ENCODE measurements around the gene DUSP9.

Gene DUSP9

DNA sequence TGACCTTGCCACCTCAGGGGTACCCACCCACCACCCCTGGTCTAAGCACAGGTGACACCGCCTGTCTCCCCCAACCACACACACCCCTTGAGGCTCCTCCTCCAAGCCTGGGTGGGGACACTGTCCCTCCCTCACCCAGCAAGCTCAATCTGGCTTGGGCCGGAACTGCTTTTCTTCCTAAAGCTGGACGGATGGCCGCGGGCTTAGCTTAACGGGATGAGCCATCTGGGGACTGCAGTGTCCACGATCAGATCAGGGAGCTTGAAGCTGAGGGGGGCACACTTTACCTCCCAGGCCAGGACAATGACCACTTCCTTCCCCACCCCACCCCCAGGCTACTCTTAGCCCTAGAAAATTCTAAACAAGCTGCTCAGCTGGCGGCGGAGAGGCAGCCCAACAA is 39.7 kb downstream of the DUSP9 start:
- no peak overlapping the region for H3K27ac ChIP-seq
- TF ChIP-seq, protein P1, sequence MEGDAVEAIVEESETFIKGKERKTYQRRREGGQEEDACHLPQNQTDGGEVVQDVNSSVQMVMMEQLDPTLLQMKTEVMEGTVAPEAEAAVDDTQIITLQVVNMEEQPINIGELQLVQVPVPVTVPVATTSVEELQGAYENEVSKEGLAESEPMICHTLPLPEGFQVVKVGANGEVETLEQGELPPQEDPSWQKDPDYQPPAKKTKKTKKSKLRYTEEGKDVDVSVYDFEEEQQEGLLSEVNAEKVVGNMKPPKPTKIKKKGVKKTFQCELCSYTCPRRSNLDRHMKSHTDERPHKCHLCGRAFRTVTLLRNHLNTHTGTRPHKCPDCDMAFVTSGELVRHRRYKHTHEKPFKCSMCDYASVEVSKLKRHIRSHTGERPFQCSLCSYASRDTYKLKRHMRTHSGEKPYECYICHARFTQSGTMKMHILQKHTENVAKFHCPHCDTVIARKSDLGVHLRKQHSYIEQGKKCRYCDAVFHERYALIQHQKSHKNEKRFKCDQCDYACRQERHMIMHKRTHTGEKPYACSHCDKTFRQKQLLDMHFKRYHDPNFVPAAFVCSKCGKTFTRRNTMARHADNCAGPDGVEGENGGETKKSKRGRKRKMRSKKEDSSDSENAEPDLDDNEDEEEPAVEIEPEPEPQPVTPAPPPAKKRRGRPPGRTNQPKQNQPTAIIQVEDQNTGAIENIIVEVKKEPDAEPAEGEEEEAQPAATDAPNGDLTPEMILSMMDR (conservative IDR thresholded peaks at IDR 0.05): no peak

DNA sequence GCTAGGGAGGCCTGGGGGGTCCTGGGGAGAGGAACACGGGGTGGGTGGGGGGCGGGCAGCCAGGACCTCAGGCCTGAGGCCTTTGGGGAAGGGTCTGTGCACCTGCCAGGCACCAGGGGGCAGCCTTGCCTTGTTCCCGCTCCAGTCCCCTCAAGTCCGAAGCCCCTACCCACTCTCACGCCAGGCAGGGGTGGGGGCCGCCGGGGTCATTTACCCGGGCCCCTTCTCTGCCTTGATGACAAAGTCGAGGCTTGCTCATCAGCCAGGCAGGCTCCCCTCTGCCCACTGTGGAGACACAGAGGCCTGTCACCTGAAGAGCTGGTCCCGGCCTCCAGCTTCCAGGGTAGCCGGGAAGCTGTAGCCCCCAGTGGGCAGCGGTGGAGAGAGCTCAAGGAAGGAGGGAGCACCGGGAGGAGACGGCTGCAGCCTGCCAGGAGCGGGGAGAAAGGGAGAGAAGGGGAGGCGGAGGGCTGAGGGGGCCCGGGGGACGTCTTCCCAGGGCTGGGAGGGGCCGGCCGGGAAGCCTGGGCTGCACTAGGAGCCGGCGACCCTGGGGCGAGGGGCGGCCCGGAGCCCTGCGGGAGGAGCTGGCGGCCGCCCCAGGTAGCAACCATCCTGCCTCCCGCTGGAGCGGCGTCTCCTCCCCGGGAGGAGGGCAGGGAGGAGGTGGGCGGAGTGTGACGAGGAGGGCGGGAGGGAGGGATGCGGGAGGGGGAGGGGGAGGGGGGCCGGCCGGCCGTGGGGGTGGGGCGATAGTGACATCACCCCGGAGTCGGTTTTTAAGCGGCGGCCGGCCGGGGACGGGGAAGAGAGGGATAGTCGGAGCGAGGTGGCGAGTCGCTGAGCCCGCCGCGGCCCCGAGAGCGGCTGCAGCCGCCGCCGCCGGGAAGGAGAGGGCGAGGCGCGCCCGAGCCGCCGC is 40.4 kb downstream of the DUSP9 start, which contains the start of gene SLC6A8:
TSS of gene SLC6A8 (plus strand) at position 806 of the 919 bp plus-strand sequence. CDS start 649 bp downstream, outside the sequence.
- H3K27ac ChIP-seq: peak within 1 kb of the TSS; percentile 73
- TF ChIP-seq, protein P1 (conservative IDR thresholded peaks at IDR 0.05): peak; percentile 29; the same call in 1 of the 2 replicates

DNA sequence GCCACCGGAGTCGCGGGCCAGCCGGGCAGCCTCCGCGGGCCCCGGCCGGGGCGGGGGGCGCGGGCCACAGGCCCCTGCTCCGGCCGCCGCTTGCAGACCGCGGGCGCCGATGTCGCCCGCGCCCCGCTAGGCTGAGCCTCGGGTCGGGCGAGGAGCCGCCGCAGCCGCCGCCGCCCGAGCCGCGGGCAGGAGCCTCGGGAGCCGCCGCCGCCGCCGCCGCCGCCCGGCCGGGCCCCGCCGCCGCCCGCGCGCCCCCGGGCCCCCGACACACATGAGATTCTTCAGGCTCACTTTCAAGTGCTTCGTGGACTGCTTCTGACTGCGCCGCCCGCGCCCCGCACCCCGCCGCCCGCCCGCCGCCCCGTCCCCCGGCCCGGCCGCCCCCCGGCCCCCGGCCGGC is 41.1 kb downstream of the DUSP9 start:
- TF ChIP-seq, protein P1 (conservative IDR thresholded peaks at IDR 0.05): no peak

DNA sequence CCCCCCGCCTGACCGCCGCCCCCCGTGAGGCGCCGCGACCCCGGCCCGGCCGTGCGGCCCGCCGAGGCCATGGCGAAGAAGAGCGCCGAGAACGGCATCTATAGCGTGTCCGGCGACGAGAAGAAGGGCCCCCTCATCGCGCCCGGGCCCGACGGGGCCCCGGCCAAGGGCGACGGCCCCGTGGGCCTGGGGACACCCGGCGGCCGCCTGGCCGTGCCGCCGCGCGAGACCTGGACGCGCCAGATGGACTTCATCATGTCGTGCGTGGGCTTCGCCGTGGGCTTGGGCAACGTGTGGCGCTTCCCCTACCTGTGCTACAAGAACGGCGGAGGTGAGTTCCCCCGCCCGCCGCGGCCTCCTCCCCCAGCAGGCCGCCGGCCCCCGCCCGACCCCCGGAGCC is 41.5 kb downstream of the DUSP9 start:
- TF ChIP-seq, protein P1 (conservative IDR thresholded peaks at IDR 0.05): no peak

More for the DNA sequence above, 41.1 kb downstream of the DUSP9 start:
- H3K27ac ChIP-seq: peak overlapping the region; percentile 73; the same call in 1 of the 2 replicates

DNA sequence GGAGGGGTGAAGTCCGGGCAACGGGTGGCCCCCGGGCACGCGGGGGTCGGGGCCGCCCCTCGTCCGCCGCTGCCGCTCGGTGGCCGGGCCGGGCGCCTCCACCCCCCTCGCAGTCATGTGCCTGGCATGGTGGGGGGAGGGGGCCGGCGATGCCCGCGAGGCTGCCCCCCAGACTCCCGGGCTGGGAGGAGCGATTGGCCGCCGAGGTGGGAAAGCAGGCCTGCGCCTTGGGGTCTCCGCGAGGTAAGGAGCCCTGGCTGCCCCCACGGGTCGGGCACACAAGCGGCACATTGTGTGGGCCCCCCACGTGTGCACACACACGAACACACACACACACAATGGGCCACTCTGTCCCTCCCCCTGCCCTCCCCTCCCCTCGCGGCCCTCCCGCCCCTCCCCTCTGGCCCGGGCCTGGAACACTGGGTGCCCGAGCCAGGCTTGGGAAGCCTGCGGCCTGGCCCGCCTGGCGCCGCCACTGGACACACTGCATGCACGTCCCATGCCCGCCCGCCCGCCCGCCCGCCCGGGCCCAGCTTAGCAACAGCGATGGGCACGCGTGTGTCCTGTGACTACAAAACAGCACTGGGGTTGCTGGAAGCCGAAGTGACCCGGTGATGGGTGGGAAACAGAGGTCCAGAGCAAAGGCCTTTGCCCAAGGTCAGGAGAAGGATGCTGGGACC is 42.0 kb downstream of the DUSP9 start:
- H3K27ac ChIP-seq: peak overlapping the region; percentile 73
- TF ChIP-seq, protein P1 (conservative IDR thresholded peaks at IDR 0.05): no peak

More for the DNA sequence above, 41.5 kb downstream of the DUSP9 start:
- peak overlapping the region; percentile 73 for H3K27ac ChIP-seq

DNA sequence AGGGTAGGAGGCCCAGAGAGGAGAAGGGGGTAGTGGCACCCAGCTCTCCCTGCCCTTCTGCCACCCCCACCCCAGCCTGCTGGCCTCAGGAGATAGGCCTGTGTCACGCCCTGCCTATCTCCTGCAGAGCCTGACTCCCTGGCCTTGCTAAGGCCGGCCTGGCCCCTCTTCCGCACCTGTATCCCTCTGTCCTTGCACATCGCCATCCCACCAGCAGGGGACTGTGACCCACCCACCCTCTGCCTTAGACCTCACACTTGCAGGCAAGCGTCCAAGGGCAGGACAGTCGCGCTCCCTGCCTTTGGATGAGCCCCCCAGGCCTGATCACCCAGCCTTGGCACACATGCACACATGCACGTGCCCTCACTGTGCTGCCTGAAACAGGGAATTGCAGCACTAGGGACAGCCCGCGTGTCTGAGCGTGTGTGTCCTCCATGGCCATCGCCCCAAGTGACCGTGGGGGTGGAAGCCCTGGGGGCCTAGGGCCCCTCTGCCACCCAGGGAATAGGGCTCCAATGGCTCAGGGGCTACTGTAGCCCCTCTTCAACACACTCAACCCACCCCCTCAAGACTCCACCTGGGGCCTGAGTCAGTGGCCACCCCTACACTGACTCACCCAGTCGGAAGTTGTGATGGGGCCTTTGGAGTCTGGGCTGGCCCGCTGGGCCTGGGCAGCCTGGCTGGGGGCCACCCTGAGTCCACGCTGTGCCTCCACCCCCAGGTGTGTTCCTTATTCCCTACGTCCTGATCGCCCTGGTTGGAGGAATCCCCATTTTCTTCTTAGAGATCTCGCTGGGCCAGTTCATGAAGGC is 42.9 kb downstream of the DUSP9 start:
- H3K27ac ChIP-seq: peak overlapping the region; percentile 73; the same call in 1 of the 2 replicates
- TF ChIP-seq, protein P1 (conservative IDR thresholded peaks at IDR 0.05): no peak

All from VCaP (cell line).